HG03196 (cell line): Measurements from ENCODE around the gene MAL.
"Not testable (repeated sequence)": the region's sequence is repeated elsewhere in the genome, so short reads cannot be mapped to it uniquely, and the experiment has no call there.

ENCODE experiments used
- ATAC-seq: cut with Tn5 transposase; IDR thresholded peaks from one replicate; pipeline ENCODE4 v1.9.1; 2021; ENCODE audit not compliant: unreplicated experiment

The MAL gene

DNA sequence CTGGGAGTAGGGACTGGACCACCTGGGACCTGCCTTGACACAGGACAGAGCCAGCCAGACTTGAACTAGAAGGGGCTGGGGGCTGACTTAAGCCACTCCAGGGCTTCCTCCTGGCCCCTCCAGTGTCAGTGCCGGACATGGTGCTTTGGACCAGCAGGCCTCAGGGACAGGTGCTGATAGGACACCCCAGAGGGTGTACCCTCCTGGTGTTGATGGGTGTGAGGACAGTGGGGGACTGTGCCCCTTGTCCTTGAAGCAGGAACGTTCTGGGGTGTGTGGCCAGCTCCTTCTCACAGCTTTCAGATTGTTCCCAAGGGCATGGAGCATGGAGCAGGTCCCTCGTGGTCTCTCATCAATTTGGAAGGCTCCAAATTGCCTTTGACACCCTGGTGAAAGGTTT, 6.8 kb downstream of the MAL start:
- ATAC-seq, result no peak

DNA sequence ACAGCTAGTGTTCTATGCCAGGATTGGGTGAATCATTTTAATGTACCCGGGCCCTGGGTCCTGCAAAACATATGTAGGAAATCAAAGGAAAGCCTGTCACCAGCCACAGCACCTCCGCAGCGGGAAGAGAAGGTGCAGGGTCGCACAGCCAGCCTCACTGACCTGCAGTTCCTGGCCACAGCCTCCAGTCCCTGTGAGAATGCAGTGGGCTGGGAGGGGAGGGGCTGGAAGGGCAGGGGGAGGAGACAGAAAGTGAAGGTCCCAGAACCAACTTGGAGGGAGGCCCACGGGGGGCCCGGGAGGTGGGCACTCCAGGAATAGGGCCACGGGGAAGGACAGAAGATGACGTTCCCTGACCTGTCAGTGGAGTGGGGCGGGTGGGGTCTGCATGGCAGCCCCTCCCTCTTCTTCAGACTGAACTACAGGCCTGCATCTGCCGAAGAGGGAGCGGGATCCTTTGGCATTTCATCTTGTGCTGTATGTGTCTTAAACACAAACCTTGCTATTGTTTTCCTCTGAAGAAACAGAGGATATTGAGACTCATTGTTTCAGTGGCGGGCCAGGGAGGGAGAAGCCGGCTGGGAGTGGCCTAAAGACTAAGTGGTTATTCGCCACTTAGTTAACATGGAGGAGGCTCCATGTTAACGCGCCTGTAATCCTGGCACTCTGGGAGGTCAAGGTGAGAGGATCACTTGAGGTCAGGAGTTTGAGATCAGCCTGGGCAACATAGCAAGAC, 7.5 kb downstream of the MAL start:
- no peak for ATAC-seq

DNA sequence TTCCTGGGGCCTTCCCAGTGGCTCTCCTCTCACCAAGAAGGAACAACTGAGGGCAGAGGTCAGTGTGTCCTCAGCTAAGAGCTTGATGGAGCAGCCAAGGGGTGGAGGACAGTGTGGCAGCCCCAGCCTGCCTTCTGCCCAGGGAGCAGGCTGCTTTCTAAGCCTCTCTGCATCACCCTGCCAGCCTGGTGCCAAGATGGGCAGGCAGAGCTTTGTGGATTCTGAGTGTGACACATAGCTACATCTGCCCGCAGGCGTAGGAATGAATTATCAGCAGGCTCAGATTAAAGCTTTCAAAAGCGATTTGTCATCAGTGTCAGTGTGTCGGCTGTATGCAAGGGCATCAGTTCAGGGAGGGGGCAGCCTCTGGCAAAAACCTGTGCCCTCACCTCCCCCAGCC, 8.7 kb downstream of the MAL start:
- ATAC-seq, result no peak

DNA sequence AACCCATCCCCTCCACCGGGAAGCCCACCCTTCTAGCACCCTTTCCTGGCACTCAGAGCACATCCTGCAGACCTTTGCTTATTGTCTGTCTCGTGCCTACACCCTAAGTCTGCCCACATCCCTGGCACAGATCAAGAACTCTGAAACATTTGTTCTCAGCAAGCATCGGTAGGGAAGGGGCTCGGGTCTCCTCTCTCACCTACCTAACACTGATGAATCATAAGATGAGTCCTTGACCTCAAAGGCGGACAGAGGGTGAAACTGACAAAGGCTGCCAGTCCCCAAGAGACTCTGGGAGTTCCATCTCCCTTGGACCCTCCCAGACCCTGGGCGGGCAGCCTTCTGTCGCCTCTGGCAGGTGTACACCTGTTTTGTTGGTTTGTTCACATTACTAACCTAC, 9.3 kb downstream of the MAL start:
- ATAC-seq, result no peak

DNA sequence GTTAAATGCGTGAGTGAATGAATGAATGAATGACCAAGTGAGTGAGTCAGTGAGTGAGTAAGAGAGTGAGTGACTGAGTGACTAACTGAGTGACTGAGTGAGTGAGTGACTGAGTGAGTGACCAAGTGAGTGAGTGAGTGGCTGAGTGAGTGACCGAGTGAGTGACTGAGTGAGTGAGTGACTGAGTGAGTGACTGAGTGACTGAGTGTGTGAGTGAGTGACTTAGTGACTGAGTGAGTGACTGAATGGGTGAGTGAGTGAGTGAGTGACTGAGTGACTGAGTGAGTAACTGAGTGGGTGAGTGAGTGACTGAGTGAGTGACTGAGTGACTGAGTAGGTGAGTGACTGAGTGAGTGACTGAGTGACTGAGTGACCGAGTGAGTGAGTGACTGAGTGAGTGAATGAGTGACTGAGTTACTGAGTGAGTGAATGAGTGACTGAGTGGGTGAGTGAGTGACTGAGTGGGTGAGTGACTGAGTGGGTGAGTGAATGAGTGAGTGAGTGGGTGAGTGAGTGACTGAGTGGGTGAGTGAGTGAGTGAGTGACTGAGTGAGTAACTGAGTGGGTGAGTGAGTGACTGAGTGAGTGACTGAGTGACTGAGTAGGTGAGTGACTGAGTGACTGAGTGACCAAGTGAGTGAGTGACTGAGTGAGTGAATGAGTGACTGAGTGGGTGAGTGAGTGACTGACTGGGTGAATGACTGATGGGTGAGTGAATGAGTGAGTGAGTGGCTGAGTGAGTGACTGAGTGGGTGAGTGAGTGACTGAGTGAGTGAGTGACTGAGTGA, 11.3 kb downstream of the MAL start:
- no peak for ATAC-seq

DNA sequence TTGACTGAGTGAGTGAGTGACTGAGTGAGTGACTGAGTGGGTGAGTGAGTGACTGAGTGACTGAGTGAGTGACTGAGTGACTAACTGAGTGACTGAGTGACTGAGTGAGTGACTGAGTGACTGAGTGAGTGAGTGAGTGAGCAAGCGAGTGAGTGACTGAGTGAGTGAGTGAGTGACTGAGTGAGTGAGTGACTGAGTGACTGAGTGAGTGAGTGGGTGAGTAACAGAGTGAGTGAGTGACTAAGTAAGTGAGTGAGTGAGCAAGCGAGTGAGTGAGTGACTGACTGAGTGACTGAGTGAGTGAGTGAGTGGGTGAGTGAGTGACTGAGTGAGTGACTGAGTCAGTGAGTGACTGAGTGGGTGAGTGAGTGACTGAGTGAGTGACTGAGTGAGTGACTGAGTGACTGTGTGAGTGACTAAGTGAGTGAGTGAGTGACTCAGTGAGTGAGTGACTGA, 11.9 kb downstream of the MAL start:
- no peak for ATAC-seq

DNA sequence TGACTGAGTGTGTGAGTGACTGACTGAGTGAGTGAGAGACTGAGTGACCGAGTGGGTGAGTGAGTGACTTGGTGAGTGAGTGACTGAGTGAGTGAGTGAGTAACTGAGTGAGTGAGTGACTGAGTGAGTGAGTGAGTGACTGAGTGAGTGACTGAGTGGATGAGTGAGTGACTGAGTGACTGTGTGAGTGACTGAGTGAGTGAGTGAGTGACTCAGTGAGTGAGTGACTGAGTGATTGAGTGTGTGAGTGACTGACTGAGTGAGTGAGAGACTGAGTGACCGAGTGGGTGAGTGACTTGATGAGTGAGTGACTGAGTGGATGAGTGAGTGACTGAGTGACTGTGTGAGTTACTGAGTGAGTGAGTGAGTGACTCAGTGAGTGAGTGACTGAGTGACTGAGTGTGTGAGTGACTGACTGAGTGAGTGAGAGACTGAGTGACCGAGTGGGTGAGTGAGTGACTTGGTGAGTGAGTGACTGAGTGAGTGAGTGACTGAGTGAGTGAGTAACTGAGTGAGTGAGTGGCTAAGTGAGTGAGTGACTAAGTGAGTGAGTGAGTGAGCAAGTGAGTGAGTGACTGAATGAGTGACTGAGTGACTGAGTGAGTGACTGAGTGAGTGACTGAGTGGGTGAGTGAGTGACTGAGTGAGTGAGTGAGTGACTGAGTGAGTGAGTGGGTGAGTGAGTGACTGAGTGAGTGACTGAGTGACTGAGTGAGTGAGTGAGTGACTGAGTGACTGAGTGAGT, 12.5 kb downstream of the MAL start:
- ATAC-seq, result not testable (repeated sequence)

DNA sequence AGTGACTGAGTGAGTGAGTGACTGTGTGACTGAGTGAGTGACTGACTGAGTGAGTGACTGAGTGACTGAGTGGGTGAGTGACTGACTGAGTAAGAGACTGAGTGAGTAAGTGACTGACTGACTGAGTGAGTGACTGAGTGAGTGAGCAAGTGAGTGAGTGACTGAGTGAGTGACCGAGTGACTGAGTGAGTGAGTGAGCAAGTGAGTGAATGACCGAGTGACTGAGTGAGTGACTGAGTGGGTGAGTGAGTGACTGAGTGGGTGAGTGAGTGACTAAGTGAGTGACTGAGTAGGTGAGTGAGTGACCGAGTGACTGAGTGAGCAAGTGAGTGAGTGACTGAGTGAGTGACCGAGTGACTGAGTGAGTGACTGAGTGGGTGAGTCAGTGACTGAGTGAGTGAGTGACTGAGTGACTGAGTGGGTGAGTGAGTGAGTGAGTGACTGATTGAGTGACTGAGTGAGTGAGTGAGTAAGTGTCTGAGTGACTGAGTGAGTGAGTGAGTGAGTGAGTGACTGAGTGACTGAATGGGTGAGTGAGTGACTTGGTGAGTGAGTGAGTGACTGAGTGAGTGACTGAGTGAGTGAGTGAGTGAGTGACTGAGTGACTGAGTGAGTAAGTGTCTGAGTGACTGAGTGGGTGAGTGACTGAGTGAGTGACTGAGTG, 13.3 kb downstream of the MAL start:
- ATAC-seq, result no peak

DNA sequence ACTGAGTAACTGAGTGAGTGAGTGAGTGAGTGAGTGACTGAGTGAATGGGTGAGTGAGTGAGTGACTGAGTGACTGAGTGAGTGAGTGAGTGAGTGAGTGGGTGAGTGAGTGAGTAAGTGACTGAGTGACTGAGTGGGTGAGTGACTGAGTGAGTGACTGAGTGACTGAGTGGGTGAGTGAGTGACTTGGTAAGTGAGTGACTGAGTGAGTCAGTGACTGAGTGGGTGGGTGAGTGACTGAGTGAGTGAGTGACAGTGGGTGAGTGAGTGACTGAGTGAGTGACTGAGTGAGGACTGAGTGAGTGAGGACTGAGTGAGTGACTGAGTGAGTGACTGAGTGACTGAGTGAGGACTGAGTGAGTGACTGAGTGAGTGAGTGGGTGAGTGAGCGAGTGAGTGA, 13.9 kb downstream of the MAL start:
- ATAC-seq, result no peak

DNA sequence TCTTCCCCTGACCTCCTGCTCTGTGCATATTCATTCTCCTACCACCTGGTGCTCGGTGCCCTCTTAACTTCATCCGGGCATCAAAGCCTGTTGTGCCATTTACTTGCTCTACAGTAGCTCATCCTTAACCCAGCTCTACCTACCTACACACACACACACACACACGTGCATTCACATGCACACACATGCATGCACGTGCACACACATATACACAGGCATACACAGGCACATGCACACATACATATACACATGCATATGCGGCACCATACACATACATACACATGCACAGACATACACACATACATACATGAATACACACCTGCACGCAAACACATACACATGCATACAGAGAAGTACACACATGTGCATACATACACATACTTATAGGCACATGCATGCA, 14.5 kb downstream of the MAL start:
- no peak for ATAC-seq

DNA sequence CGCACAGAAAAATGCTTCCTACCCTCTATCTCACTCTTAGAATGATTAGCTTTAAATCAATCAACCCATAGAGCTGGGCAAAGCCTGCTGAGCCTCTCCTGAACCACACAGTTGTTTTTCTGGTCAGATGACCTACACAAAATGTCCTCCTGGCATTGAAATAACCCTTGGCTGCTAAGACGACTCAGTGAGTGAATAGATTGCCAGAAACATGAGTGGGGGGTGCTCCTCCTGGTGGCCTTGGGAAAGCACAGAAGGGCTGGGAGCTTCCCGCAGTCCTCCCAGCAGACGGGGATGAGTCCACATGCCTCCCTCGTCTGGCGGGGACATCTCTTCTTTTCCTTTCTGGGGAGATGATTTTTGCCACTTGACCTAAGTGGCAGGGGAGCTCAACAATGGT, 14.9 kb downstream of the MAL start:
- no peak for ATAC-seq

DNA sequence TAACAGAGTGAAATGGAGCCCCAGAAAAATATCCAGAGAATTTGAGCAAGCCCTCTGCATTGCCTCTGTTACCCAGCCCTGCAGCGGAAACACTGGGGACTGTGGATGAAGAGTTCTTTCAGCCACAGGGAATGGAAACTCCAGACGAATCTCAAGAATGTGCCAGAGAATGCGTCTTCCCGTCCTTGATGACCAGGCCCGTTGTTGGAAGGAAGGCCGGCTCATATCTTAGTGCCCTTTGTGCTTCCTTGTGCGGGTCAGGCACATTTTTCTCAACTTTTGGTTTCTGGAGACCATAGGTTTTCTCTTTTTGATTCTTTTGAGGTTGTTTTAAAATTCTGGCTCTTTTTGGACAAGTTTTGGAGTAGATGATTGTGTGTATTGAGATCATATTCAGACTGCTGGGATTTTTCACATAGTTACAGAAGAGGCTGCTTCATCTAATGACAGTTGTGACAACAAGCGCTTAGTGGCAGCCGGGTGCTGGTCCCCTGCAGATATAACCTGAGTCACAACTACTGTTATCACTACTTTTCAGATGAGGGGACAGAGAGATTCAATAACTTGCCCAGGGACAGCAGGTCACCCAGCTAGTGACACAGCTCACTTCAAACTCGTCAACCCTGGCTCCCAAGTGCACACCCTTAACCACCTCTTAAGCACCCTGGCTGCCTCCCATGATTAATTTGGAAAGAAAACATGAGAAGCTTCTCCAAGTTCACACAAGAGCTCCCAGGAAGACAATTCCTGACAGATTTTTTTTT, 15.7 kb downstream of the MAL start:
- no peak for ATAC-seq

DNA sequence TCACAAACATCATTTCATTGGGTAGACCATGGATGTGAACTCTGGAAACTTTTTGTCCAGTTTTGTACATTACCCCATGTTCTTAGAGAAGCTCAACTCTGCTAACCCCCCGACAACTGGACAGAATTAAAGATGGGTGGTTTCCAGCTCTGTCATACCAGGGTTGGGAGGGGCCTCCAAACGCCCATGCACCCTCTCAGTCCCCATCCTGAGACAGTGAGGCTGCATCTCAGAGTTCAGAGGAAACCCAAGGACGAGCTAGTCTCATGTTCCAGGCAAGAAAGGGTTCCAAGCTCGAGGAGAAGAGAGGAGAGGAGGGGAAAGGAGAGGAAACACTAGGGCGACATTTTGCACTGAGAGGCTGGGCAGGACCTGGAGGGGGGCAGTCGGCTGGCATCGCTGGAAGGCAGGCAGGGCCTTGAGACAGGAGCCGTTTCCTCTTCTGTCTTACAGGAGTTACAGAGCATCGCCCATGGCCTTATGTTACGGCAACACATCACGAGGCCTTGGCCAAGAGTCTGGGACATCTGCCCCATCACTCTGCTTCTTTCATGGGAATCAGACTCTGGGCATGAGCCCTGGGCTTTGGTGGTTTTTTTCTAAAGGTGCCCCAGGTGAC, 16.4 kb downstream of the MAL start:
- ATAC-seq, result no peak

DNA sequence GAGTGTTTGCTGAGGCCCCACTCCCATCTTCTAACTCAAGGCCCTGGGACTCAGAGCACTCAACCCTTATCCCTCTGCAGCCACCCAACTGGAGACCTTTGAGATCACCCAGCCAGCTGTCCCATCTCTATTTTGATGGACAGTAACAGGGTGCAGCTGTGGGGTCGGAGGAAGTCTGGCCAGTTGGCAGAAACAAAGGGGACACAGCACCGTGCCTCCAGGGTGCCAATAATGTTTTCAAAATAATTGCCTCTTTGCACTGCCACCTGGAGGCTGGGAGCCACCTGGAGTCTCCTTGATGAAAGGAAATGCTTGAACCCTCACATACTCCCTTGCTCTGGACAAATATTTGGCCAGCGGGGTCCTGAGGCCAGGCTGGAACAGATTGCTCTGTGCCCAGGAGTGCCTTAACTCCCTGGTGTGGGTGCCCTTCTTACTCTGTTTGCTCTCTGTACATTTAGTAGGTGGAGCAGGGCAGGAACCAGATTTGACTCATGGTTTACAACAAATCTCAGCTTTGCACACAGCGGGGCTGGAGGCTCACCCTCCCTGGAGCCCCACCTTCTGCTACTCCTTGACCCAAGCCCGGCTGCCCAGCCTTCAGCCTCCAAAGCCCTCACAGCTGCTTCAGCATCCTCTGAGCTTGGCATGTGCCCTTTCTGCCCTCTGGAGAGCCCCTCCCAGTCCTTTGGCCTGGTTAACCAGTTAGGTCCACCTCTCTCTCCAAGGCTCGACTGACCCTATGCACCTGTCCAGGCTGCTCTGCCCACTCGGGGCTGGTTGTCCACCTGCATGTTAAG, 17.2 kb downstream of the MAL start:
- no peak for ATAC-seq

DNA sequence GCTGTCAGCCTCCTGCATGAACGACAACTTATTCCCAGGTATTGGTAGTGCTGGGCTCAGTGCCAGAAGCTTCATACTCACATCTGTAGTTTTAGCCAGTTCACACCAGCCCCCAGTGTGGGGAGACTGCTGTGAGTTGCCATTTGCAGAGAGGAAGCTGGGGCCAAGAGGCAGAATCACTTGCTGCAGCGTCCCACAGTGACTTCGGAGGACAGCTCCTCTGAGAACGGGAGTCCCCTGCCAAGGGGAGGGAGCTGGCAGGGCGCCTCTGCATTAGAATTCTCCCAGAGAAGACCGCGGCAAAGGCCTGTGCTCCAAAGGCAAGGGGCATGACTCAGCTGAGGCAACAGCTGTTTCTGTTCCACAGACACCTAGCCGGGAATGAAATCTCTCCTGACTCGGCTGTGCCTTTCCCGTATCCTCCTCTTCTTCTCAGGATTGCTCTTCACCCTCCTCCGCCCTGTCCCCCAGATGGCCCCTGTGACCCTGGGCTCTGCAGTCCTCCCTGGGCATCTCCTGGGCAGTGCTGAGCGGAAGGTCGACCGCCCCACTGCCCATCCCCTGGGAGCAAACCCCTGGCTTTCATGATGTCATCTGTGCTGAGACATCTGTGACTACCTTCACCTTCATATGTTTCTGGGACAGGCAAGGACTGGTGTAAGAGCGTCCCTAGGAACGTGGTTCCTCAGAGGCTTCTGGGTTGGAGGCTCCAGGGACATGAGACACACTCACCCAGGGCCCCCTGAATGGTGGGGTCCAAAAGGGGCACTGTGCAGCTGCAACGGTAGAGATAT, 18.0 kb downstream of the MAL start:
- no peak for ATAC-seq

DNA sequence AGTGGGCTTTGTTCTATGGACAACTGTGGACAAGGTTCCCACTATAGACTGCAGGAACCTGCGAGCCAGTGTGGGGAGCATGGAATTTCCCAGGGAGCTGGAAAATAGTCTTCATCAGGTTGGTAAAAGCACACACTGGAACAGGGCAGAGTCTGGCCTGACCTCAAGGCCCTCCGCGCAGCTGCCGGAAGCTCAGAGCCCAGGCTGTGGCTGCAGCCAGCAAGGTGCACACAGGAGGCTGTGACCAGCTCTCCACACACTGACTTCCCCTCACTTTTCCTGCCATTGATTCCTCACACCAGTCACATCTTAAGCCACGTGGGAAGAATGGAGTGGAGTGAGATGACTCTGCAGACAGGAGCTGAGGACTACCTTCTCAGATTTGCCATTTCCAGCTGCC, 19.1 kb downstream of the MAL start:
- ATAC-seq, result no peak

DNA sequence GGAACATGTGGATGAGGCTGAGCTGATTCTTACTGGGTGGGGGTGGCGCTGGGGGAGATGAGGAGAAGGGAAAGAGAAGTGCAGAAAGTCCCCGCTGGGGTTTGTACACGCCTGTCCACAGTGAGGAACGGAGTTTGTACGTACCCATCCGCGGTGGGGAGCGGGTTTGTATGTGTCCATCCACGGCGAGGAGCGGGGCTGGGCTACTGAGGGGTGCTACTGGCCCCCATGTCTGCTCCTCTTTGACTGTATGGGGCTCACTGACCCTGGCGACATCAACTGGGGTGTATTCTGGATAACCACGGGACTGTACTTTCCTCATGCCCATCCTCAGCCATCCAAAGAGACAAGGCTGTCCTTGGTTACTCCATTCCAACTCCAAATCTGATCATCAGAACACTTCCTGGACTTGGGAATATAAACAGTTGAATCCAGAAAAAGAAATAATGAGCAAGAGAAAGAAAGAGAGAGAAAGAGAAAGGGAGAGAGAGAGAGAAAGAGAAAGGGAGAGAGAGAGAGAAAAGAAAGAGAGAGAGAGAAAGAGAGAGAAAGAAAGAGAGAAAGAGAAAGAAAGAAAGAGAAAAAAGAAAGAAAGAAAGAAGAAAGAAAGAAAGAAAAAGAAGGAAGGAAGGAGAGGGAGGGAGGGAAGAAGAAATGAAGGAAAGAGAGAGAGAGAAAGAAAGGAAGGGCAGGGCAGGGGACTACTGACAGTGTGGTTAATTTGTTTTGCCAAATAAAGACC, 21.0 kb downstream of the MAL start:
- ATAC-seq, result no peak
